ENCODE measurements around the gene ATAD1. TPM values are rescaled to one million over a fixed set of nuclear protein-coding genes. Genes with fewer than 3 reads are reported as not detected.

Gene ATAD1
- total RNA-seq, 1 donor: 51.8 TPM

GRCh38 chr10:87729940-87730339 lies 88.1 kb downstream of the ATAD1 start:
- TF ChIP-seq CTCF (IDR thresholded peaks at IDR 0.05; ENCODE audit: insufficient read depth, low read length): no peak
- no peak for DNase-seq (ENCODE audit: low read depth)
- H3K4me3 ChIP-seq (ENCODE audit: low read depth, low read length): no peak overlapping the region

- no peak overlapping the region for H3K4me3 ChIP-seq (ENCODE audit: low read depth, low read length)
Observed at GRCh38 chr10:87724789-87725188, 93.2 kb downstream of the ATAD1 start.

GRCh38 chr10:87723500-87723899 lies 94.5 kb downstream of the ATAD1 start:
- H3K4me3 ChIP-seq (ENCODE audit: low read depth, low read length): no peak overlapping the region
- no peak for DNase-seq (ENCODE audit: low read depth)
- no peak for TF ChIP-seq CTCF (IDR thresholded peaks at IDR 0.05; ENCODE audit: insufficient read depth, low read length)

More at GRCh38 chr10:87724789-87725188, 93.2 kb downstream of the ATAD1 start:
- DNase-seq (ENCODE audit: low read depth): no peak
- TF ChIP-seq CTCF (IDR thresholded peaks at IDR 0.05; ENCODE audit: insufficient read depth, low read length): no peak

GRCh38 chr10:87722716-87723115 lies 95.3 kb downstream of the ATAD1 start:
- TF ChIP-seq CTCF (IDR thresholded peaks at IDR 0.05; ENCODE audit: insufficient read depth, low read length): no peak
- H3K4me3 ChIP-seq (ENCODE audit: low read depth, low read length): no peak overlapping the region
- DNase-seq (ENCODE audit: low read depth): no peak

- H3K4me3 ChIP-seq (ENCODE audit: low read depth, low read length): no peak overlapping the region
- TF ChIP-seq CTCF (IDR thresholded peaks at IDR 0.05; ENCODE audit: insufficient read depth, low read length): no peak
- no peak for DNase-seq (ENCODE audit: low read depth)
Observed at GRCh38 chr10:87721781-87722180, 96.2 kb downstream of the ATAD1 start.

- no peak overlapping the region for H3K4me3 ChIP-seq (ENCODE audit: low read depth, low read length)
- TF ChIP-seq CTCF (IDR thresholded peaks at IDR 0.05; ENCODE audit: insufficient read depth, low read length): no peak
- DNase-seq (ENCODE audit: low read depth): no peak
Observed at GRCh38 chr10:87720665-87721064, 97.4 kb downstream of the ATAD1 start.

- no peak overlapping the region for H3K4me3 ChIP-seq (ENCODE audit: low read depth, low read length)
- TF ChIP-seq CTCF (IDR thresholded peaks at IDR 0.05; ENCODE audit: insufficient read depth, low read length): no peak
- no peak for DNase-seq (ENCODE audit: low read depth)
Observed at GRCh38 chr10:87716348-87716670, 101.7 kb downstream of the ATAD1 start.
